GM11168 (cell line): ENCODE results near the gene TTL.
"Not testable (repeated sequence)": the region's sequence is repeated elsewhere in the genome, so short reads cannot be mapped to it uniquely, and the experiment has no call there.

ENCODE experiments used
- in situ Hi-C: fragments of 300-500 bp; cut with MboI; formaldehyde crosslinking; loops from one replicate; pipeline ENCODE4 v1.12.0; 2022; ENCODE audit warnings: low sequenced_read_pairs; ENCODE audit not compliant: unreplicated experiment

TTL gene

DNA sequence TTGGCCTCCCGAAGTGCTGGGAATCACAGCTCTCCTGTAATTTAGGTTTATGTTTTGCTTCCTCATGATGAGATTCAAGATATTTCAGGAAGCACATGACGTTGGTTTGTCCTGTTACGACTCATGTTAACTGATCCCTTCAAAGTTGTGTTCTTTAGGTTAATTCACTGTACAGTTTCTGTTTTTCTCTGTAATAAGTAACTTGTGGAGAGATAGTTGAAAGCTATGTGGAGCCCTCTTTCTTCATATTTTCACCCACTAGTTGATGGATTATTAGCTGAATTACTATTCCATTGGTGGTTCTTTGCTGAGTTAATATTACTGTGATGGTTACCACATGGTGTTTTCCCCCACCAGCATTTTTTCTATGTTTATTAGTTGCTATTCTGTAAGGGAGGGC is 84.1 kb downstream of the TTL start:
- in situ Hi-C loops: no loop called here

DNA sequence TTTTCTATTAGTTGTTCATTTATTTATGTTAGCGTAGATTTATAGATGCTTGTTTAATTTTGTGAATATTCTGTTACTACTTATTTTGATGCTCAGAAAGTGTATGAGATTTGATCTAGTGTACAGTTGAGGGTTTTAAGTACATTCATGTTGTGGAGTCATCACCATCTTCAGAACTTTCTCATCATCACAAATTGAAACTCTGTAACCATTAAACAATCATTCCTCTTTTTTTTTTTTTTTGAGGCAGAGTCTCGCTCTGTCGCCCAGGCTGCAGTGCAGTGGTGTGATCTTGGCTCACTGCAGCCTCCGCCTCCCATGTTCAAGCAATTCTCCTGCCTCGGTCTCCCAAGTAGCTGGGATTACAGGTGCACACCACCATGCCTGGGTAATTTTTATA is 84.6 kb downstream of the TTL start:
- in situ Hi-C loops: not testable (repeated sequence)

DNA sequence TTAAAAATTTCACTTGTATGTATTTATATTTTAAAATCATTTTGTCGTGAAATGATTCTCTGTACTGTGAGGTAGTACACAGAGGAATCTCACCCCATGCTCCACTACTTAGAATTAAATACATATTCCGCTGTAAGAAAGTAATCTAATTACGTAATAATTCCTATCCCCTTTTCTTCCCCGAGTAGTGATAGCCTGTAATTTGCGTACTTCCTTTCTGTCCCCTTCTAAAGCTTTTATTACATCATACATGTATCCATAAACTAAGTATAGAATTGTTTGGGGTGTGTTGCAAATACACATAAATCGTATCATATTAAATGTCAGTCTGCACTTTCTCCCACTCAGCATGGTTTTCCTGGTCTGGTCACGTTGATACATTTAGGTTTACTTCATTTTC is 90.0 kb downstream of the TTL start:
- in situ Hi-C loops: no loop called here

DNA sequence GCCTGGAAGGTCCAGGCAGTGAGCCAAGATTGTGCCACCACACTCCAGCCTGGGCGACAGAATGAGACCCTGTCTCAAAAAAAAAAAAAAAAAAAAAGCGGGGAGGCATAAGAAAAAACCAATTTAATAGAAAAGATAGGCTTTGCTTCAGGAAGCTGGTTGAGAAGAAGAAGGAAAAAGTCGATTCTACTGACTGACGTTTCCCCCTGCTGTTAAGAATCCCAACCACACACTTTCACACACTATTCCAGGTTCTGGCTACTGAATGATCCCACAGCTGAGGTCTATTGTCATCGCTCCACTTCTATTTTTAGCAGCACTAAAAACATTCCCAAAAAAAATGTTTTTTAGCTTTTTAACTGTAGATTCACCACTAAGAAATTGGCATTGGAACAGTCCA is 95.8 kb downstream of the TTL start:
- in situ Hi-C loops: no loop called here

DNA sequence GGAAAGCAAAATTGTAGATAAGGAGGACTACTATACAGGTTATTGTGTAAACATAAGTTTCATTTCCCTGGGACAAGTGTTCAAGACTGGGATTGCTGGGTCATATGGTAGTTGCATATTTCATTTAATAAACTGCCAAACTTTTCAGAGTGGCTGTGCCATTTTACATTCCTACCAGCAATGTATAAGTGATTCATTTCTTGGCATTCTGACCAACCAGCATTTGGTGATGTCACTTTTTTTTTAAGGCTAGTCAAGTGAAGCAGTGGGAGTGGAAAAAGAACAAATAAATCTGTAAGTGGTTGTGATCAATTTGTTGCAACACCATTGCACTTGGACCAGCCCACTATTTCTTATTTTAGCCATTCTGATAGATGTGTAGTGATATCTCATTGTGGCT is 97.3 kb downstream of the TTL start:
- in situ Hi-C loops: no loop called here

DNA sequence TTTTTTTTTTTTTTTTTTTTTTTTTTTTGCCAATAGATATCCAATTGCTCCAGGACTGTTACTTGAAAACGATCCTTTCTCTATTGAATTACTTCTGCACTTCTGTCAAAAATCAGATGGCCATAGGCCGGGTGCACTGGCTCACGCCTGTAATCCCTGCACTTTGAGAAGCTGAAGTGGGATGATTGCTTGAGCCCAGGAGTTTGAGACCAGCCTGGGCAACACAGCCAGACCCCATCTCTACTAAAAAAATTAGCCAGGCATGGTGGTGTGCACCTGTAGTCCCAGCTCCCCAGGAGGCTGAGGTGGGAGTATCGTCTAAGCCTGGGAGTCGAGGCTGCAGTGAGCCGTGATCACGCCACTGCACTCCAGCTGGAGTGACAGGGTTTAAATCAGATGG is 98.1 kb downstream of the TTL start:
- in situ Hi-C loops: no loop called here

DNA sequence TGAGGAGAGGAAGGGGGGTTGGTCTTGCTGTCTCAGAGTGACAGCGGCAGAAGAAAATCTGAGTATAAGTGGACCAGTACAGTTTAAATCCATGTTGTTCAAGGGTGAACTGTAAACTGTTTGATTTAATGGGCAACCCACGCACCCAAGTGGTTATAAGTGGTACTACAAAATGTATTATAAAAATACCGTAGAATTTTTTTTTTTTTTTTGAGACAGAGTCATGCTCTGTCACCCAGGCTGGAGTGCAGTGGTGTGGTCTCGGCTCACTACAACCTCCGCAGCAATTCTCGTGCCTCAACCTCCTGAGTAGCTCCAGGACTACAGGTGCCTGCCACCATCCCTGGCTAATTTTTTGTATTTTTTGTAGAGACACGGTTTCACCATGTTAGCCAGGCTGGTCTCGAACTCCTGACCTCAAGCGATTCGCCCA is 100.4 kb downstream of the TTL start:
- in situ Hi-C loops: no loop called here

DNA sequence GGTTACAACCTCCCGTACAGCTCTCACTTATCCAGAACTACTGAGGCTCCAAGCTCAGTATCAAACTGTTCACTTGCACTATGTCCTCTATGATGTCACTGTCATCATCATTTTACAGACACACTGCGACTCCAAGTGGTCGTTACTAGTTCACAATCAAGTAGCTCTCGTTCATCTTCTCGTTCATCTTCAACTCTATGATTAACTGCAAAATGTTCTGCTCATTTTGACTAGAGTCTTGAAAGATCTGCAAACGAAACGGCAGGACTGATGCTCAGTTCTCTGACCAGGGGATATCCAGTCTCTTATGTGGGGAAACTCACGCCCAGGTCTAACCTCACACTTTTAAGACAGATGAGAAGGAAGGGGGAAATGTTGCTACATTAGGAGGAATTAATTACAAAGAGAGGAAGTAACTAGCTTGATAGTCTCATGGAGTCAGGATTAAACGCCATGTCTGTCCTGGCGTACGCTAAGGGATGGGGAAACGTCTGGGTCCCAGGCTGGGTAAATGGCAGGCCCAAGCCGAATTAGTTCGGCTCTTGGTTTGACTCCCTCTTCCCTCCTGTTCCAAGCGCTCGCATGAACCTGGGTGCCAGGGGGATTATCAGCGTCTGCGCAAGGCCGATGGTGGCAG is 101.7 kb downstream of the TTL start:
- in situ Hi-C loops: no loop called here

DNA sequence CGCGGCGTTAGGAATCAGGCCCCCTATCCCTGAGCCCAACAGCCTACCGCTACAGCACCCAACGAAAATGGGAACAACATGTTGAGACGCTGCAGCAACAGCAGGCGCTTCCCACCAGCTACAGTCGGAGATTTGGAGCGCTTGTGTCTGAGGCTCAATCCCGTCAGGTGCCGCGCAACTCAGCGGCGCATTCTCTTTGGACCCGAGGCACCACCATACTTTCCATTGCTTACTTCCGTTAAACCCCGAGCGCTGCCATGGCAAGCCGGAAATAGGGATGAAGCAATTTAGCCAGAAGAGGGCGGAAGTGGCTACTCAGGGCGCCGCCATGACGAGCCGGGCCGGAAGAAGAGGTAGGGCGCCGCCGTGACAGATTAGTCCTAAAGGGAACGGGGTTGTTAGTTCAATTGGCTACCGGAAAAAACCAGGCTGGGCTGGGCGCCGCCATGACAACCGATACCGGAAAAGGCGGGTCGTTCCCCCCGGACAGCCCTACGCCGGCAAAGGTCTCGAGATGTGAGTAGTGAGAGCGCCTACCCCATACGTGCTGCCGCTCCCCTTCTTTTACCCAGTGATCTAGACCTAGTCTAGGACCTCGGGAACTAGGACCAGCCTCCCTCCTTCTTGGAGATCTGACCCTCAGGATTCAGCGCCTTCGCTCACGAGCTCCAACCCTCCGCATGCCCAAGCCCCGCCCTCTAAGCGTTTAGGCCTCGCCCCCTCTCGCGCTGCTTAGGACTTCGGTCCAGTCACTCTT is 102.4 kb downstream of the TTL start, which contains the start of gene CHCHD5:
Gene CHCHD5, plus strand, starts transcription at position 476 of the 757 bp plus-strand sequence. Its CDS starts 39 bp downstream, at position 515.
- in situ Hi-C loops: no loop called here

DNA sequence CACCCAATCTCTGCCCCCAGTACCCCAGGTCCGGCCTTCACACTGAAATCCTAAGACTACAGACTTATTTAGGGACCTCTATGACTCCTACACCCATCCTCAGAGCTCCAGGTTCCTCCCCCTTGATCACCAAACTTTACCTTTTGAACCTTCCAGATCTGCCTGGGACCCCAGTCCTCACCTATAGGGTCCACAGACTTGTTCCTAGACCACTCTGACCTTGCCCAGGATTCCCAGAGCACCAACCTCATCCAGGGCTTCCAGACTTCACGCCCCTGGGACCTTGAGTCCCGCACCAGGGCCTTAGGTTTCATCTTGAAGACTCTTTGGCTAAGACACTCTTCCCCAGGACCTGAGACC is 102.9 kb downstream of the TTL start:
- in situ Hi-C loops: no loop called here

DNA sequence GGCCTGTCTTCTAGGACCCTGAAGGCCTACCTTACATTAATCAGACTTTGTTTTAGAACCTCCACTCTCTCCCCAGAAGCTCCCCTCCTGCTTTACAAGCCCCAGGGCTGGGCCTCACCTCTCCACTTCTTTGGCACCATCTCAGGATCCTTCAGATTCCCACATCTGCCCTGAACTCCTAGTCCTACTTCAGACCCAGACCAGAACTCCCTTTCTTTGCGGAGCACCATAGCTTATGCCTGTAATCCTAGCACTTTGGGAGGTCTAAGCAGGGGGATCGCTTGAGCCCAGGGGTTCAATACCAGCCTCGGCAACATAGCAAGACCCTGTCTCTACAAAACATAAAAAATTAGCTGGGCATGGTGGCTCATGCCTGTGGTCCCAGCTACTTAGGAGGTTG is 103.4 kb downstream of the TTL start:
- in situ Hi-C loops: no loop called here

DNA sequence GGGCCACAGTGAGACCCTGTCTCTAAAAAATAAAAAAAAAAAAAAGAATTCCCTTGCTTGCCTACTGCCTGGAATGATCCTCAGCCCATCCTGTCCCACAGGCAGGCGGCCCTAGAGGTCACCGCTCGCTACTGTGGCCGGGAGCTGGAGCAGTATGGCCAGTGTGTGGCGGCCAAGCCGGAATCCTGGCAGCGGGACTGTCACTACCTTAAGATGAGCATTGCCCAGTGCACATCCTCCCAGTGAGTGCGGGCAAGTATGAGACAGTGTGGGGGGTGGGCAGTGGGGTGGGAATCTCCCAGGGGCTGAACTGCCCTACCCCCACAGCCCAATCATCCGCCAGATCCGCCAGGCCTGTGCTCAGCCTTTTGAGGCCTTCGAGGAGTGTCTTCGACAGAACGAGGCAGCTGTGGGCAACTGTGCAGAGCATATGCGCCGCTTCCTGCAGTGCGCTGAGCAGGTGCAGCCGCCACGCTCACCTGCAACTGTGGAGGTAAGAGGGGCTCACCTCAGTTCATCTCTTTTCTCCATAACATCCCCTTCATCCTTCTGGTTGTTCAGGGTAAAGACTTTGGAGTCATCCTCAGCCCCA is 104.0 kb downstream of the TTL start:
- in situ Hi-C loops: no loop called here

DNA sequence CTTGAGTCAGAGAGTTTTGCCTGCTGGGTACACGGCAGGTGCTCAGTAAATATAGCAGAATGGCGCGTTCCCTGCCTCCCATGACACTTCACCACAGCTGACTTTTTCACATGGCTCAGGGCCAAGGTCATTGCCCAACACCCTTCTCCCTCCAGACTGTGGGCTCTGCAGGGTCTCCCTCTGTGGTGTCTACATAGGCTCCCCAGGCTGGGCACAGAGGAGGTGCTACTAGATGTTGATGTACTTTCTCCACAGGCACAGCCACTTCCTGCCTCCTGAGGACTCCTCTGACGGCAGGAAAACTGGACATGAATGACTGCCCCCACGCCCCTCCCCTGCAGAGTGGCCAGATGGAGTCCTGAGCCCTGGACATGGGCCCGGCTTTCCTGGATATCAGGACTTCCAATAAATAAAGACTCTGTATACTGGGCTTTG is 106.7 kb downstream of the TTL start:
- in situ Hi-C loops: no loop called here
